ENCODE data around the gene TEX54. TPM values are rescaled to one million over a fixed set of nuclear protein-coding genes. Genes with fewer than 3 reads are reported as not detected.

TEX54 gene
- polyA plus RNA-seq, 2 of the 4 experiments (the other 2 are of a cell fraction), result not detected

- ATAC-seq (no peak), DNase-seq (ENCODE audit: low read depth in 1 of 2, low spot score in 1 of 2) (no peak), FAIRE-seq (no peak)
- no peak overlapping the region for H3K4me2 ChIP-seq
- H3K9me3 ChIP-seq, result no peaks in the 10 kb centered on the region
- ChIA-PET CTCF (interaction anchor here (0.7 to 4.7 kb wide), 2 partner anchors 13 to 1455 kb away, joined by 4 to 49 read pairs; no protein-coding TSS in a partner anchor), POLR2A (no interaction called here)
- peaks cover 14% of the 10 kb centered on the region for H3K4me1 ChIP-seq
- no peak overlapping the region for H3K4me3 ChIP-seq
- 86% methylated on average over 6 of the region's 6 CpGs for WGBS (ENCODE audit: missing lambda C conversion rate)
- H3K27ac ChIP-seq, result no peak overlapping the region
- TF ChIP-seq ZFP36 (IDR thresholded peaks at IDR 0.05; ENCODE audit: borderline replicate concordance, partially characterized antibody) (no peak), ESRRA (IDR thresholded peaks at IDR 0.05; ENCODE audit: borderline replicate concordance, low read length) (no peak), POLR2A (IDR thresholded peaks at IDR 0.05; ENCODE audit: low read length) (no peak), TP53 (CRISPR knock-in tag; IDR thresholded peaks at IDR 0.05) (no peak), ZNF302 (CRISPR knock-in tag; IDR thresholded peaks at IDR 0.05) (no peak), CHD2 (IDR thresholded peaks at IDR 0.05; ENCODE audit: low read length, partially characterized antibody) (no peak), RNF2 (IDR thresholded peaks at IDR 0.05; ENCODE audit: borderline replicate concordance, low read depth) (no peak), HOXA7 (CRISPR knock-in tag; IDR thresholded peaks at IDR 0.05) (no peak), PBX3 (IDR thresholded peaks at IDR 0.05) (no peak), RCOR1 (IDR thresholded peaks at IDR 0.05; ENCODE audit: low read depth, low read length) (no peak), HEYL (CRISPR knock-in tag; IDR thresholded peaks at IDR 0.05) (no peak), KDM5A (IDR thresholded peaks at IDR 0.05) (no peak), ZC3H11A (IDR thresholded peaks at IDR 0.05) (no peak), PHF8 (IDR thresholded peaks at IDR 0.05; ENCODE audit: borderline replicate concordance, low read depth) (no peak), FOSB (CRISPR knock-in tag; IDR thresholded peaks at IDR 0.05) (no peak), MYC (IDR thresholded peaks at IDR 0.05; ENCODE audit: borderline replicate concordance, low read length) (no peak)
- TF ChIP-seq, protein P1, sequence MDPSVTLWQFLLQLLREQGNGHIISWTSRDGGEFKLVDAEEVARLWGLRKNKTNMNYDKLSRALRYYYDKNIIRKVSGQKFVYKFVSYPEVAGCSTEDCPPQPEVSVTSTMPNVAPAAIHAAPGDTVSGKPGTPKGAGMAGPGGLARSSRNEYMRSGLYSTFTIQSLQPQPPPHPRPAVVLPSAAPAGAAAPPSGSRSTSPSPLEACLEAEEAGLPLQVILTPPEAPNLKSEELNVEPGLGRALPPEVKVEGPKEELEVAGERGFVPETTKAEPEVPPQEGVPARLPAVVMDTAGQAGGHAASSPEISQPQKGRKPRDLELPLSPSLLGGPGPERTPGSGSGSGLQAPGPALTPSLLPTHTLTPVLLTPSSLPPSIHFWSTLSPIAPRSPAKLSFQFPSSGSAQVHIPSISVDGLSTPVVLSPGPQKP (IDR thresholded peaks at IDR 0.05; ENCODE audit: low read depth, low read length), result no peak
Observed at GRCh38 chr11:62876712-62877111, 44.1 kb upstream of the TEX54 start.

GRCh38 chr11:62875698-62876478, 43.2 kb upstream of the TEX54 start:
- no peaks in the 10 kb centered on the region for H3K9me3 ChIP-seq
- H3K4me3 ChIP-seq, result no peak overlapping the region
- POLR2A ChIA-PET, result interaction anchor here (1.7 kb wide), 1 partner anchor 35 kb away, joined by 3 read pairs; no protein-coding TSS in a partner anchor
- TF ChIP-seq KDM1A (IDR thresholded peaks at IDR 0.05; ENCODE audit: low read depth) (no peak), HOXB5 (CRISPR knock-in tag; IDR thresholded peaks at IDR 0.05) (no peak), JUN (IDR thresholded peaks at IDR 0.05) (no peak), ZC3H11A (IDR thresholded peaks at IDR 0.05) (no peak), CEBPB (IDR thresholded peaks at IDR 0.05) (no peak), RCOR1 (IDR thresholded peaks at IDR 0.05; ENCODE audit: low read depth, low read length) (no peak), NR3C1 (IDR thresholded peaks at IDR 0.05) (no peak), NFE2L2 (conservative IDR thresholded peaks at IDR 0.05; ENCODE audit: low read length) (no peak), POLR2A (IDR thresholded peaks at IDR 0.05; ENCODE audit: low read length) (no peak), CHD4 (IDR thresholded peaks at IDR 0.05; ENCODE audit: borderline replicate concordance) (no peak), TP53 (CRISPR knock-in tag; IDR thresholded peaks at IDR 0.05) (no peak), CBX8 (IDR thresholded peaks at IDR 0.05) (no peak), SREBF2 (IDR thresholded peaks at IDR 0.05) (no peak), ZFP36 (IDR thresholded peaks at IDR 0.05; ENCODE audit: borderline replicate concordance, partially characterized antibody) (no peak), KDM5A (IDR thresholded peaks at IDR 0.05) (no peak), FOXS1 (CRISPR knock-in tag; IDR thresholded peaks at IDR 0.05) (no peak), NPAS2 (CRISPR knock-in tag; IDR thresholded peaks at IDR 0.05; ENCODE audit: borderline replicate concordance) (no peak), JUNB (IDR thresholded peaks at IDR 0.05) (no peak), GATA3 (IDR thresholded peaks at IDR 0.05; ENCODE audit: borderline replicate concordance) (no peak)
- TF ChIP-seq, protein P2, sequence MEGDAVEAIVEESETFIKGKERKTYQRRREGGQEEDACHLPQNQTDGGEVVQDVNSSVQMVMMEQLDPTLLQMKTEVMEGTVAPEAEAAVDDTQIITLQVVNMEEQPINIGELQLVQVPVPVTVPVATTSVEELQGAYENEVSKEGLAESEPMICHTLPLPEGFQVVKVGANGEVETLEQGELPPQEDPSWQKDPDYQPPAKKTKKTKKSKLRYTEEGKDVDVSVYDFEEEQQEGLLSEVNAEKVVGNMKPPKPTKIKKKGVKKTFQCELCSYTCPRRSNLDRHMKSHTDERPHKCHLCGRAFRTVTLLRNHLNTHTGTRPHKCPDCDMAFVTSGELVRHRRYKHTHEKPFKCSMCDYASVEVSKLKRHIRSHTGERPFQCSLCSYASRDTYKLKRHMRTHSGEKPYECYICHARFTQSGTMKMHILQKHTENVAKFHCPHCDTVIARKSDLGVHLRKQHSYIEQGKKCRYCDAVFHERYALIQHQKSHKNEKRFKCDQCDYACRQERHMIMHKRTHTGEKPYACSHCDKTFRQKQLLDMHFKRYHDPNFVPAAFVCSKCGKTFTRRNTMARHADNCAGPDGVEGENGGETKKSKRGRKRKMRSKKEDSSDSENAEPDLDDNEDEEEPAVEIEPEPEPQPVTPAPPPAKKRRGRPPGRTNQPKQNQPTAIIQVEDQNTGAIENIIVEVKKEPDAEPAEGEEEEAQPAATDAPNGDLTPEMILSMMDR (IDR thresholded peaks at IDR 0.05), result no peak
- DNase-seq (ENCODE audit: low read depth in 1 of 2, low spot score in 1 of 2), result no peak
- WGBS (ENCODE audit: missing lambda C conversion rate), result 91% methylated on average over 7 of the region's 7 CpGs
- CTCF ChIA-PET, result interaction anchor here (1.3 to 4.7 kb wide), 3 partner anchors 12 to 89 kb away, joined by 3 to 49 read pairs (median 8); partner anchors contain the start of gene TMEM179B
- FAIRE-seq, result no peak
- no peak for ATAC-seq
- H3K4me1 ChIP-seq, result peaks cover 14% of the 10 kb centered on the region
- no peak overlapping the region for H3K4me2 ChIP-seq
- H3K27ac ChIP-seq, result no peak overlapping the region
